ENCODE results near the gene MRPS31. TPM values are rescaled to one million over a fixed set of nuclear protein-coding genes. Genes with fewer than 3 reads are reported as not detected.

The MRPS31 gene
- total and polyA plus RNA-seq, 2 donors (not counting 3 experiments of a cell fraction or from before 2014, with no cell fraction given), result 7.6 to 17.8 TPM

GRCh38 chr13:40819797-40820315 lies 48.9 kb upstream of the MRPS31 start:
- no peak overlapping the region for H3K4me2 ChIP-seq (ENCODE audit: insufficient read depth, low read length)
- no peak overlapping the region for H3K4me3 ChIP-seq (replicated peaks in 1 of 3; ENCODE audit: insufficient read depth in 1 of 3, low read depth in 1 of 3, low read length in 3 of 3)
- H3K79me2 ChIP-seq (ENCODE audit: control insufficient read depth, insufficient read depth, low read length), result no peaks in the 10 kb centered on the region
- dilution Hi-C loops (cut with MboI; ENCODE audit: extremely low pct_ligation_motif_present, low sequenced_read_pairs) (no loop called here), intact Hi-C loops (cut with micrococcal nuclease) (no loop called here)
- no peak overlapping the region for H2AFZ ChIP-seq (ENCODE audit: low read depth, low read length)
- no peak overlapping the region for H3K9ac ChIP-seq (replicated peaks; ENCODE audit: extremely low read depth, insufficient read depth, low read length)
- POLR2A ChIA-PET, result no interaction called here
- no peak for FAIRE-seq
- H3K27ac ChIP-seq (ENCODE audit: insufficient read depth, low read depth, low read length), result no peak overlapping the region
- DNase-seq (ENCODE audit: low read depth, low spot score), result no peak
- BruUV-seq (replicated peaks), result no TSS peak
- no peaks in the 10 kb centered on the region for H3K9me1 ChIP-seq (replicated peaks; ENCODE audit: control insufficient read depth, extremely low read depth, insufficient read depth, low read length)
- H3K4me1 ChIP-seq (ENCODE audit: control insufficient read depth, extremely low read depth, insufficient read depth, low read length), result no peaks in the 10 kb centered on the region
- H4K20me1 ChIP-seq (replicated peaks; ENCODE audit: control insufficient read depth, extremely low read depth, insufficient read depth, low read length), result no peaks in the 10 kb centered on the region
- H3K27me3 ChIP-seq (ENCODE audit: control insufficient read depth in 2 of 2, insufficient read depth in 2 of 2, low read length in 2 of 2), result peaks cover 0 to 3% of the 10 kb centered on the region in 2 experiments
- H3K9me3 ChIP-seq (replicated peaks; ENCODE audit: control insufficient read depth, insufficient read depth, low read length), result no peaks in the 10 kb centered on the region
- TF ChIP-seq POLR2A (IDR thresholded peaks at IDR 0.05; ENCODE audit: low read depth, low read length) (no peak), FOS (IDR thresholded peaks at IDR 0.05; ENCODE audit: borderline replicate concordance, insufficient read depth, low read length) (no peak), JUN (IDR thresholded peaks at IDR 0.05; ENCODE audit: borderline replicate concordance, insufficient read depth, insufficient read length, low read depth) (no peak), MAX (IDR thresholded peaks at IDR 0.05; ENCODE audit: insufficient read depth, insufficient read length) (no peak), GATA2 (IDR thresholded peaks at IDR 0.05; ENCODE audit: insufficient read depth, insufficient read length, low read depth, low read length) (no peak), MYC (IDR thresholded peaks at IDR 0.05; ENCODE audit: low read depth, low read length) (no peak), POLR2AphosphoS5 (IDR thresholded peaks at IDR 0.05; ENCODE audit: insufficient read depth, low read depth, low read length) (no peak), EZH2 (IDR thresholded peaks at IDR 0.05; ENCODE audit: borderline replicate concordance, low read depth, low read length, severe bottlenecking) (no peak), CTCF (IDR thresholded peaks at IDR 0.05; ENCODE audit: extremely low read depth in 1 of 2, insufficient read depth in 1 of 2, low read depth in 1 of 2, low read length in 2 of 2) (no peak)
- CTCF ChIA-PET, result no interaction called here
- no peaks in the 10 kb centered on the region for H3K36me3 ChIP-seq (ENCODE audit: control insufficient read depth in 2 of 2, extremely low read depth in 1 of 2, insufficient read depth in 2 of 2, low read length in 2 of 2)

Data from endothelial cell of umbilical vein (primary cell).